Trophoblast cell (in vitro differentiated cells and primary cell): ENCODE data around the gene GAK.

Source experiments
- DNase-seq, 2 donors: peaks; one replicate each; pipeline ENCODE4 v3.0.0-alpha.2; 2016
- H2AFZ ChIP-seq: 2 replicates; pipeline ENCODE4 v1.6.1; 2013; ENCODE audit warnings: low read length, moderate library complexity, mild to moderate bottlenecking; ENCODE audit not compliant: insufficient read depth, poor library complexity
- H2AK5ac ChIP-seq: 2 replicates; pipeline ENCODE4 v1.6.1; 2013; ENCODE audit warnings: mild to moderate bottlenecking, low read length
- H2BK120ac ChIP-seq: 2 replicates; pipeline ENCODE4 v1.6.1; 2013; ENCODE audit warnings: low read length, mild to moderate bottlenecking, moderate library complexity; ENCODE audit not compliant: insufficient read depth, poor library complexity
- H2BK12ac ChIP-seq: 2 replicates; pipeline ENCODE4 v1.6.1; 2013; ENCODE audit warnings: mild to moderate bottlenecking, low read length, moderate library complexity
- H2BK5ac ChIP-seq: 2 replicates; pipeline ENCODE4 v1.6.1; 2013; ENCODE audit warnings: low read length, low read depth, moderate library complexity, mild to moderate bottlenecking; ENCODE audit not compliant: poor library complexity
- H3K14ac ChIP-seq: 2 replicates; pipeline ENCODE4 v1.6.1; 2013; ENCODE audit warnings: mild to moderate bottlenecking, low read length
- H3K18ac ChIP-seq: 2 replicates; pipeline ENCODE4 v1.6.1; 2013; ENCODE audit warnings: mild to moderate bottlenecking, low read length
- H3K23ac ChIP-seq: 2 replicates; pipeline ENCODE4 v1.6.1; 2013; ENCODE audit warnings: low read length
- H3K27ac ChIP-seq: 2 replicates; pipeline ENCODE4 v1.5.1; 2013; ENCODE audit warnings: low read depth, mild to moderate bottlenecking, inconsistent platforms, low read length, moderate library complexity
- H3K27me3 ChIP-seq: 2 replicates; pipeline ENCODE4 v1.6.1; 2013; ENCODE audit warnings: inconsistent platforms, mild to moderate bottlenecking, low read length, moderate library complexity; ENCODE audit not compliant: insufficient read depth
- H3K36me3 ChIP-seq, 2 experiments: 1 replicate in 1 of 2; 2 replicates in 1 of 2; pipeline ENCODE4 v1.6.1; 2013; ENCODE audit warnings: low read length in 2 of 2, mild to moderate bottlenecking in 2 of 2, moderate library complexity in 1 of 2; ENCODE audit not compliant: insufficient read depth in 2 of 2, control insufficient read depth in 1 of 2
- H3K4ac ChIP-seq: 2 replicates; pipeline ENCODE4 v1.6.1; 2013; ENCODE audit warnings: low read depth, mild to moderate bottlenecking, low read length, moderate library complexity
- H3K4me1 ChIP-seq, 2 experiments: 1 replicate in 1 of 2; 2 replicates in 1 of 2; pipeline ENCODE4 v1.6.1; 2013; ENCODE audit warnings: low read length in 2 of 2, mild to moderate bottlenecking in 2 of 2, moderate library complexity in 1 of 2; ENCODE audit not compliant: insufficient read depth in 2 of 2, control insufficient read depth in 1 of 2
- H3K4me2 ChIP-seq: 2 replicates; pipeline ENCODE4 v1.6.1; 2013; ENCODE audit warnings: inconsistent platforms, mild to moderate bottlenecking, low read length, moderate library complexity
- H3K4me3 ChIP-seq: 2 replicates; pipeline ENCODE4 v1.5.1; 2013; ENCODE audit warnings: mild to moderate bottlenecking, low read depth, low read length, inconsistent platforms
- H3K79me1 ChIP-seq: one replicate; pipeline ENCODE4 v1.6.1; 2013; ENCODE audit warnings: low read length
- H3K79me2 ChIP-seq: 2 replicates; pipeline ENCODE4 v1.6.1; 2013; ENCODE audit warnings: low read length, mild to moderate bottlenecking; ENCODE audit not compliant: control insufficient read depth, insufficient read depth, poor library complexity
- H3K9ac ChIP-seq: 2 replicates; pipeline ENCODE4 v1.6.1; 2013; ENCODE audit warnings: mild to moderate bottlenecking, low read length
- H3K9me3 ChIP-seq: 2 replicates; pipeline ENCODE4 v1.6.1; 2013; ENCODE audit warnings: low read depth, mild to moderate bottlenecking, control low read depth, inconsistent platforms, low read length; ENCODE audit not compliant: insufficient read depth
- H4K12ac ChIP-seq: 2 replicates; pipeline ENCODE4 v1.6.1; 2013; ENCODE audit warnings: low read depth, mild to moderate bottlenecking, low read length, moderate library complexity
- H4K8ac ChIP-seq: 2 replicates; pipeline ENCODE4 v1.6.1; 2013; ENCODE audit warnings: low read depth, mild to moderate bottlenecking, low read length, moderate library complexity
- H4K91ac ChIP-seq: one replicate; pipeline ENCODE4 v1.6.1; 2013; ENCODE audit warnings: low read depth, mild to moderate bottlenecking, low read length, moderate library complexity
- WGBS: extraction: QIAGEN DNeasy Blood & Tissue Kit; methylation state at CpG from one replicate; pipeline ENCODE4 v1.1.7; 2013; ENCODE audit warnings: missing lambda C conversion rate; ENCODE audit not compliant: insufficient read length, insufficient coverage; ENCODE audit errors: extremely low coverage; 5-methylcytosine and 5-hydroxymethylcytosine counted together

Gene GAK

DNA sequence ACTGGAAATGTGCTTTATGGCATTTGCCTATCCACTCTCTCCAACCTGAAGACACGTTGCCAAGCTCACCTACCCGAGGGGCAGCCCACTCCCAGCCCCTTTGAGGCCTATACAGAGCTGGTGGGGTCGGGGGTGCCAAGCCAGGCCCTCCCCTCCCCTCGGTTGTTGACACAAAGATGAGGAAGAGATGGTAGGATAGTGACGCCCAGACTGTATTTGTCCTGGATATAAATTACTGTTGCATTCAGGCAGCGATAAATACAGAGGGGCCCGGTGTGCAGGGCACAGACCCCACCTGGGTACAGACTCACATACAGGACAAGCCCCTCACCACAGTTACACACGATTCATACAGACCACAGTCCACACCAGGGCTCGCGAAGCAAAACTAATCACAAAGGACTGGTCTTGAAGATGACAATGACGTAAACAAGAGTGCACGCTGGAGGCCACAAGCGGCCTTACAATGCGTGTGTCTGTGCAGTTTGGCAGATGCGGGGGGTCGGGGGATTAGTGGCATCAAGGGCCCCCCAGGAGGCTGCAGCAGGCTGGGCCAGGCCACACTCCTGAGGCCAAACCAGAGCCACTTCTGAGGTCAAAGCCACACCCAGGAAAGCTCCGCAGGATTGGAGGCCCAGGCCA lies 26.7 kb upstream of the GAK start:
- no peak overlapping the region for H4K12ac ChIP-seq
- H3K23ac ChIP-seq: no peak overlapping the region
- H2BK5ac ChIP-seq: no peak overlapping the region
- H2BK120ac ChIP-seq: no peak overlapping the region
- H3K4ac ChIP-seq: no peak overlapping the region
- no peak overlapping the region for H2BK12ac ChIP-seq
- DNase-seq: no peak
- H3K27me3 ChIP-seq: no peaks in the 10 kb centered on the region
- H3K36me3 ChIP-seq: peaks cover 13 to 21% of the 10 kb centered on the region in 2 experiments
- no peak overlapping the region for H3K18ac ChIP-seq
- no peaks in the 10 kb centered on the region for H3K79me1 ChIP-seq
- H4K91ac ChIP-seq: no peak overlapping the region
- no peak overlapping the region for H3K4me3 ChIP-seq
- H4K8ac ChIP-seq: no peak overlapping the region
- no peak overlapping the region for H3K27ac ChIP-seq
- no peaks in the 10 kb centered on the region for H3K79me2 ChIP-seq
- WGBS: no CpG with 5 or more reads among the region's 17 CpGs
- H3K4me2 ChIP-seq: no peak overlapping the region
- no peak overlapping the region for H2AK5ac ChIP-seq
- H3K9ac ChIP-seq: no peak overlapping the region
- no peaks in the 10 kb centered on the region for H3K4me1 ChIP-seq
- H2AFZ ChIP-seq: no peak overlapping the region
- no peak overlapping the region for H3K14ac ChIP-seq
- peaks cover 2% of the 10 kb centered on the region for H3K9me3 ChIP-seq

DNA sequence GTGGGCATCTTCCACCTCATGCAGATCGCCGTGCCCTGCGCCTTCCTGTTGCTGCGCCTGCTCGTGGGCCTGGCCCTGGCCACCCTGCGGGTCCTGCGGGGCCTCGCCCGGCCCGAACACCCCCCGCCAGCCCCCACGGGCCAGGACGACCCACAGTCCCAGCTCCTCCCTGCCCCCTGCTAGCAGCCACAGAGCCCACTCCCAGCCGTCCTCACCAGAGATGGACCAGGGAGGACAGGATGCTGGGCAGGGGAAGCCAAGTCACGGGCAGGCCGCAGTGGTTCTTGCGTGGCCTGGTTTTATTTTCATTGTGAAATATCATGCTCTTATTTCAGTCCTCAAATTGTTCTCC lies 26.2 kb upstream of the GAK start:
- DNase-seq: no peak

DNA sequence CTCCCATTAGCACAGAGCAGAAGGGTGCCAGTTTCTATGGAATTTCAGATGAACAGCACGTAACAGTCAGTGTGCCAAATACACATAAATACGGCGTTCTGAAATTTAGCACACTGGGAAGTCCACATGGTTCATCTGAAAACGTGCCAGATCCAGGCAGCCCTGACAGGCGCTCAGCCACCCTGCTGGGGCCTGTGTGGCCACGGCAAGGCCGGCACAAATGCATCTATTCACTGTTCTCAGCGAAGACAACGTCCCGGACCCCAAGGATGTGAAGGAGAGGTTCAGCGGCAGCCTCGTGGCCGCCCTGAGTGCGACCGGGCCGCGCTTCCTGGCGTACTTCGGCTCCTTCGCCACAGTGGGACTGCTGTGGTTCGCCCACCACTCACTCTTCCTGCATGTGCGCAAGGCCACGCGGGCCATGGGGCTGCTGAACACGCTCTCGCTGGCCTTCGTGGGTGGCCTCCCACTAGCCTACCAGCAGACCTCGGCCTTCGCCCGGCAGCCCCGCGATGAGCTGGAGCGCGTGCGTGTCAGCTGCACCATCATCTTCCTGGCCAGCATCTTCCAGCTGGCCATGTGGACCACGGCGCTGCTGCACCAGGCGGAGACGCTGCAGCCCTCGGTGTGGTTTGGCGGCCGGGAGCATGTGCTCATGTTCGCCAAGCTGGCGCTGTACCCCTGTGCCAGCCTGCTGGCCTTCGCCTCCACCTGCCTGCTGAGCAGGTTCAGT lies 25.6 kb upstream of the GAK start:
- WGBS: no CpG with 5 or more reads among the region's 45 CpGs
- Histone ChIP-seq H3K9ac (no peak overlapping the region), H3K9me3 (peaks cover 2% of the 10 kb centered on the region), H4K8ac (no peak overlapping the region), H3K4ac (no peak overlapping the region), H3K79me2 (no peaks in the 10 kb centered on the region), H3K27me3 (no peaks in the 10 kb centered on the region), H4K12ac (no peak overlapping the region), H2AFZ (no peak overlapping the region), H2BK5ac (no peak overlapping the region), H3K4me3 (no peak overlapping the region), H3K36me3 (peaks cover 18 to 21% of the 10 kb centered on the region in 2 experiments), H3K79me1 (no peaks in the 10 kb centered on the region), H3K14ac (no peak overlapping the region), H3K4me1 (no peaks in the 10 kb centered on the region), H3K27ac (no peak overlapping the region), H2BK120ac (no peak overlapping the region), H3K18ac (no peak overlapping the region), H4K91ac (no peak overlapping the region), H3K23ac (no peak overlapping the region), H2AK5ac (no peak overlapping the region), H3K4me2 (no peak overlapping the region), H2BK12ac (no peak overlapping the region)
- DNase-seq: no peak

More for the DNA sequence above, 26.2 kb upstream of the GAK start:
- no peak overlapping the region for H2BK120ac ChIP-seq
- no peak overlapping the region for H4K12ac ChIP-seq
- no peak overlapping the region for H2BK12ac ChIP-seq
- H3K27ac ChIP-seq: no peak overlapping the region
- H3K18ac ChIP-seq: no peak overlapping the region
- WGBS: no CpG with 5 or more reads among the region's 17 CpGs
- H2BK5ac ChIP-seq: no peak overlapping the region
- H3K23ac ChIP-seq: no peak overlapping the region
- H3K4me2 ChIP-seq: no peak overlapping the region
- H3K4me3 ChIP-seq: no peak overlapping the region
- no peaks in the 10 kb centered on the region for H3K79me1 ChIP-seq
- H2AK5ac ChIP-seq: no peak overlapping the region
- no peaks in the 10 kb centered on the region for H3K79me2 ChIP-seq
- H3K4me1 ChIP-seq: no peaks in the 10 kb centered on the region
- no peak overlapping the region for H4K8ac ChIP-seq
- H3K14ac ChIP-seq: no peak overlapping the region
- H3K36me3 ChIP-seq: peaks cover 17 to 21% of the 10 kb centered on the region in 2 experiments
- H3K27me3 ChIP-seq: no peaks in the 10 kb centered on the region
- H3K4ac ChIP-seq: no peak overlapping the region
- no peak overlapping the region for H3K9ac ChIP-seq
- peaks cover 2% of the 10 kb centered on the region for H3K9me3 ChIP-seq
- no peak overlapping the region for H2AFZ ChIP-seq
- no peak overlapping the region for H4K91ac ChIP-seq

DNA sequence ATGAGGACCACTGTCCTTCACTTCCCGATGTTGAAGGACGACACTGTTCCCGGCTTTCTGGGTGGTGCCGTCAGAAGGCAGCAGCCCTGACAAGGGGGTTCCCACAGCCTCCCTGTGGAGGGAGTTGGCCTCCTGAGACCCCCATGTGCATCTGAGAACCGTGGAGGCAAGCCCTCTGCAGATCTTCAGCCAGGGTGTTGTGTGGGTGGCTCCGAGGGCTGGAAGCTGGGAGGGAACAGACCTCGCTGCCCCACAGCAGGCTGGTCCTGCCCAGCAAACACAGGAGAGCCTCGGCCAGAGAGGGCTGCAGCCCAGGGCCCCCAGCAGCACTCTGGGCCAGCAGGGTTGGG lies 25.1 kb upstream of the GAK start:
- H2AK5ac ChIP-seq: no peak overlapping the region
- no CpG with 5 or more reads among the region's 8 CpGs for WGBS
- H4K12ac ChIP-seq: no peak overlapping the region
- no peak overlapping the region for H3K4me3 ChIP-seq
- H3K18ac ChIP-seq: no peak overlapping the region
- H2BK12ac ChIP-seq: no peak overlapping the region
- H4K91ac ChIP-seq: no peak overlapping the region
- no peak overlapping the region for H3K14ac ChIP-seq
- H2BK120ac ChIP-seq: no peak overlapping the region
- peaks cover 2% of the 10 kb centered on the region for H3K9me3 ChIP-seq
- no peak overlapping the region for H3K9ac ChIP-seq
- H3K36me3 ChIP-seq: peaks cover 14 to 17% of the 10 kb centered on the region in 2 experiments
- H2AFZ ChIP-seq: no peak overlapping the region
- no peak for DNase-seq
- no peak overlapping the region for H2BK5ac ChIP-seq
- H3K23ac ChIP-seq: no peak overlapping the region
- no peaks in the 10 kb centered on the region for H3K79me1 ChIP-seq
- H3K4ac ChIP-seq: no peak overlapping the region
- H3K4me2 ChIP-seq: no peak overlapping the region
- H3K27ac ChIP-seq: no peak overlapping the region
- no peaks in the 10 kb centered on the region for H3K27me3 ChIP-seq
- H3K79me2 ChIP-seq: no peaks in the 10 kb centered on the region
- no peak overlapping the region for H4K8ac ChIP-seq
- no peaks in the 10 kb centered on the region for H3K4me1 ChIP-seq
